Prostate gland (tissue), 2 donors: ENCODE data around the gene DNAJC2. TPM values are rescaled to one million over a fixed set of nuclear protein-coding genes. Genes with fewer than 3 reads are reported as not detected.

Experiments
- DNase-seq: peaks from one replicate; pipeline ENCODE4 v3.0.0-alpha.2; 2019; ENCODE audit warnings: low spot score
- H3K27ac ChIP-seq, 2 donors: fragments of 200-600 bp; sonication (generic); 2 replicates each; pipeline ENCODE4 v1.5.1; 2017 to 2019
- H3K27me3 ChIP-seq: fragments of 200-600 bp; sonication (generic); replicated peaks from 2 replicates; pipeline ENCODE4 v1.5.1; 2019; ENCODE audit not compliant: insufficient read depth
- H3K36me3 ChIP-seq, 2 donors: fragments of 200-600 bp; sonication (generic); 1 replicate in 1 of 2; 2 replicates in 1 of 2; pipeline versions ENCODE4 v1.5.1 to v1.8.1; 2017 to 2019
- H3K4me1 ChIP-seq: fragments of 200-600 bp; sonication (generic); replicated peaks from 2 replicates; pipeline ENCODE4 v1.5.1; 2019
- H3K4me3 ChIP-seq, 2 donors: fragments of 200-600 bp; sonication (generic); 2 replicates each; pipeline ENCODE4 v1.5.1; 2017 to 2019
- H3K9me3 ChIP-seq: fragments of 200-600 bp; sonication (generic); 2 replicates; pipeline ENCODE4 v1.5.1; 2017
- CTCF ChIP-seq, 4 experiments: fragments of 200-600 bp in 2 of 4; fragments of 450-650 bp in 2 of 4; sonication (generic) in 2 of 4; IDR thresholded peaks; 1 replicate in 3 of 4; 2 replicates in 1 of 4; pipeline ENCODE4 v1.5.1; 2016 to 2019; ENCODE audit warnings: antibody characterized with exemption in 4 of 4, mild to moderate bottlenecking in 2 of 4, moderate library complexity in 2 of 4
- POLR2A ChIP-seq: fragments of 450-650 bp; IDR thresholded peaks from one replicate; pipeline ENCODE4 v1.6.1; 2016; ENCODE audit warnings: antibody characterized with exemption, mild to moderate bottlenecking
- POLR2AphosphoS5 ChIP-seq: sonication (generic); formaldehyde crosslinking; IDR thresholded peaks from one replicate; pipeline ENCODE4 v1.6.1; 2017; ENCODE audit warnings: antibody characterized with exemption
- WGBS: methylation state at CpG from one replicate; pipeline ENCODE4 v1.1.5; 2018; 5-methylcytosine and 5-hydroxymethylcytosine counted together
- intact Hi-C: fragments of 100-400 bp; cut with DNase I; formaldehyde crosslinking; loops from one replicate; pipeline ENCODE4 v1.14.2; 2022
- total RNA-seq, 2 donors: library from RNA; depleted of rRNA; stranded (reverse); fragments of >200 nt; gene quantifications; one replicate each; pipeline ENCODE4 v1.1.0, GENCODE V29; 2016

The DNAJC2 gene
- total RNA-seq, 2 donors from 2014 or later = 12.3 to 17.5 TPM

GRCh38 chr7:103301441-103301840 lies 43.1 kb downstream of the DNAJC2 start:
- H3K36me3 ChIP-seq = no peaks in the 10 kb centered on the region
- intact Hi-C loops = no loop called here

GRCh38 chr7:103299660-103300059 lies 44.9 kb downstream of the DNAJC2 start:
- H3K27ac ChIP-seq = no peak overlapping the region
- H3K36me3 ChIP-seq = no peaks in the 10 kb centered on the region
- no peak for TF ChIP-seq POLR2A
- H3K27me3 ChIP-seq = no peaks in the 10 kb centered on the region
- H3K9me3 ChIP-seq = no peaks in the 10 kb centered on the region
- peaks cover 7% of the 10 kb centered on the region for H3K4me1 ChIP-seq
- H3K4me3 ChIP-seq = no peak overlapping the region
- intact Hi-C loops = no loop called here
- no peak for DNase-seq
- 91% methylated on average over 6 of the region's 6 CpGs for WGBS

More at GRCh38 chr7:103301441-103301840, 43.1 kb downstream of the DNAJC2 start:
- H3K4me1 ChIP-seq = peaks cover 7% of the 10 kb centered on the region
- WGBS = 75% methylated on average over 2 of the region's 2 CpGs
- no peak overlapping the region for H3K27ac ChIP-seq
- no peaks in the 10 kb centered on the region for H3K9me3 ChIP-seq
- TF ChIP-seq POLR2AphosphoS5 (no peak), POLR2A (no peak), CTCF (IDR thresholded peaks at IDR 0.05) (no peak)
- no peak for DNase-seq
- H3K27me3 ChIP-seq = no peaks in the 10 kb centered on the region
- H3K4me3 ChIP-seq = no peak overlapping the region

DNA sequence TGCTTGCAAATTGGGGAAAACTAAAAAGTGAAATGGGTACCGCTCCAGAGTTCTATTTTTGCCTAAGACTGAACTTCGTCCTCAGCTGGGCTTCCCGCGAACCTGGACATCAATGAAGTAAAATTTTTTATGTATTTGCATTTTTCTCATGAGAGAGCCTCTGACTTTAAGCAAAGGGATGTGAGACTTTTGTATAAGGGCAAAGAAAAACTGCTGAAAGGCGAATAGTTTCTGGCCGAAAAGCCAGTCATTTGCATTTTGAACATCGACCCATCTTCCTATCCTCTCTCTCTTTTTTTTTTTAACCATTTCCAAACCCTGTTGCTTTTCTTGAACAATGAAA lies 46.8 kb downstream of the DNAJC2 start:
- TF ChIP-seq CTCF (IDR thresholded peaks at IDR 0.05) (no peak), POLR2A (no peak), POLR2AphosphoS5 (no peak)
- Histone ChIP-seq H3K27me3 (no peaks in the 10 kb centered on the region), H3K4me1 (peaks cover 7% of the 10 kb centered on the region), H3K4me3 (peak overlapping the region; percentile 87 to 91), H3K36me3 (no peaks in the 10 kb centered on the region), H3K9me3 (no peaks in the 10 kb centered on the region), H3K27ac (peak overlapping the region; percentile 77)
- 0% methylated on average over 7 of the region's 7 CpGs for WGBS
- intact Hi-C loops = no loop called here
- DNase-seq = no peak

GRCh38 chr7:103296901-103297836 lies 47.4 kb downstream of the DNAJC2 start, which contains the start of gene PMPCB:
TSS of gene PMPCB (plus strand) at chr7:103297435. CDS start at chr7:103297460, 25 bp downstream.
- peak; percentile 95 for DNase-seq
- H3K4me1 ChIP-seq = peaks cover 7% of the 10 kb centered on the region
- peak within 1 kb of the TSS; percentile 77 for H3K27ac ChIP-seq
- H3K4me3 ChIP-seq = peak within 1 kb of the TSS; percentile 87 to 91
- peak; percentile 90 for TF ChIP-seq POLR2AphosphoS5
- TF ChIP-seq CTCF (IDR thresholded peaks at IDR 0.05) = peak; percentile 93 to 99 (median 96)
- peak; percentile 50 for TF ChIP-seq POLR2A
- no peaks in the 10 kb centered on the region for H3K9me3 ChIP-seq
- H3K27me3 ChIP-seq = no peaks in the 10 kb centered on the region
- 3% methylated on average over 46 of the region's 52 CpGs for WGBS
- H3K36me3 ChIP-seq = no peaks in the 10 kb centered on the region
- intact Hi-C loops = no loop called here

GRCh38 chr7:103293526-103293925 lies 51.0 kb downstream of the DNAJC2 start:
- Histone ChIP-seq H3K4me3 (no peak overlapping the region), H3K4me1 (peaks cover 4% of the 10 kb centered on the region), H3K27ac (no peak overlapping the region), H3K9me3 (no peaks in the 10 kb centered on the region), H3K27me3 (no peaks in the 10 kb centered on the region), H3K36me3 (no peaks in the 10 kb centered on the region)
- intact Hi-C loops = no loop called here
- no peak for DNase-seq
- WGBS = 94% methylated on average over 1 of the region's 1 CpG
- TF ChIP-seq POLR2AphosphoS5 = no peak
- TF ChIP-seq POLR2A = no peak
- TF ChIP-seq CTCF (IDR thresholded peaks at IDR 0.05) = no peak
